HepG2 (cell line): ENCODE results near the gene NME4. TPM values are rescaled to one million over a fixed set of nuclear protein-coding genes. Genes with fewer than 3 reads are reported as not detected.

Experiments
- PHF21A ChIP-seq: sonication (generic); formaldehyde crosslinking; IDR thresholded peaks from 2 replicates; pipeline ENCODE4 v1.5.0; 2020; ENCODE audit warnings: mild to moderate bottlenecking, missing genetic modification reagents
- RFXAP ChIP-seq: sonication (generic); formaldehyde crosslinking; IDR thresholded peaks from 2 replicates; pipeline ENCODE4 v1.4.0; 2020; ENCODE audit warnings: missing genetic modification reagents, borderline replicate concordance
- RNF2 ChIP-seq: fragments of 450-650 bp; conservative IDR thresholded peaks from 2 replicates; pipeline ENCODE4 v1.6.1; 2016; ENCODE audit warnings: low read depth
- SP4 ChIP-seq: sonication (generic); formaldehyde crosslinking; IDR thresholded peaks from 2 replicates; pipeline ENCODE4 v1.8.1; 2023; ENCODE audit warnings: mild to moderate bottlenecking, missing genetic modification reagents
- XBP1 ChIP-seq: sonication (generic); formaldehyde crosslinking; IDR thresholded peaks from 2 replicates; pipeline ENCODE4 v1.5.0; 2020; ENCODE audit warnings: missing genetic modification reagents
- ZBTB43 ChIP-seq: sonication (generic); formaldehyde crosslinking; conservative IDR thresholded peaks from 2 replicates; pipeline ENCODE4 v1.4.0; 2020; ENCODE audit warnings: missing genetic modification reagents
- ZNF235 ChIP-seq: sonication (generic); formaldehyde crosslinking; IDR thresholded peaks from 2 replicates; pipeline ENCODE4 v1.8.1; 2023; ENCODE audit warnings: mild to moderate bottlenecking, missing genetic modification reagents, borderline replicate concordance
- ZNF326 ChIP-seq: sonication (generic); formaldehyde crosslinking; IDR thresholded peaks from 2 replicates; pipeline ENCODE4 v1.4.0; 2020; ENCODE audit warnings: missing genetic modification reagents, borderline replicate concordance
- ZNF33B ChIP-seq: sonication (generic); formaldehyde crosslinking; IDR thresholded peaks from 2 replicates; pipeline ENCODE4 v1.5.1; 2020; ENCODE audit warnings: mild to moderate bottlenecking, missing genetic modification reagents
- ZNF75D ChIP-seq: sonication (generic); formaldehyde crosslinking; IDR thresholded peaks from 2 replicates; pipeline ENCODE4 v1.8.1; 2023; ENCODE audit warnings: missing genetic modification reagents, mild to moderate bottlenecking, borderline replicate concordance
- ZNF775 ChIP-seq: sonication (generic); formaldehyde crosslinking; IDR thresholded peaks from 2 replicates; pipeline ENCODE4 v1.4.0; 2020; ENCODE audit warnings: missing genetic modification reagents, mild to moderate bottlenecking, moderate library complexity, borderline replicate concordance
- polyA plus RNA-seq, 8 experiments: library from polyadenylated mRNA; depleted of rRNA in 3 of 8; stranded (reverse) in 7 of 8; unstranded in 1 of 8; fragments of >200 nt; fragmentation: Illumina TruSeq in 4 of 8; extraction: Trizol in 4 of 8; gene quantifications; 2 replicates each; pipeline versions ENCODE4 v1.2.1 to v1.2.3, GENCODE V29; 2011 to 2016; ENCODE audit warnings: low read depth in 4 of 8, missing spikeins in 1 of 8, mixed read lengths in 1 of 8; ENCODE audit not compliant: insufficient read depth in 1 of 8
- total RNA-seq, 5 experiments: library from RNA; depleted of rRNA; stranded (reverse); fragments of >200 nt; fragmentation: Illumina TruSeq; extraction: Trizol; gene quantifications; 2 replicates each; pipeline ENCODE4 v1.2.3, GENCODE V29; 2016; ENCODE audit warnings: low read depth in 1 of 5
- TF ChIP-seq, protein P1 (sequence below): IDR thresholded peaks from 2 replicates; pipeline ENCODE4 v1.6.1; 2016; ENCODE audit warnings: missing biosample characterization, missing genetic modification reagents, low read depth
- TF ChIP-seq, protein P2 (sequence below): sonication (generic); formaldehyde crosslinking; IDR thresholded peaks from 2 replicates; pipeline ENCODE4 v1.4.0; 2020; ENCODE audit warnings: missing genetic modification reagents, borderline replicate concordance
- TF ChIP-seq, protein P3 (sequence below): sonication (generic); formaldehyde crosslinking; IDR thresholded peaks from 2 replicates; pipeline ENCODE4 v1.5.1; 2020; ENCODE audit warnings: mild to moderate bottlenecking, missing genetic modification reagents, borderline replicate concordance
- TF ChIP-seq, protein P4 (sequence below): sonication (generic); formaldehyde crosslinking; IDR thresholded peaks from 2 replicates; pipeline ENCODE4 v1.8.1; 2023; ENCODE audit warnings: missing genetic modification reagents, mild to moderate bottlenecking, borderline replicate concordance

Gene NME4
- total and polyA plus RNA-seq, 2 of the 13 experiments (the other 11 are each of a cell fraction or from before 2014, with no cell fraction given): 121 to 263 TPM

- TF ChIP-seq, protein P1, sequence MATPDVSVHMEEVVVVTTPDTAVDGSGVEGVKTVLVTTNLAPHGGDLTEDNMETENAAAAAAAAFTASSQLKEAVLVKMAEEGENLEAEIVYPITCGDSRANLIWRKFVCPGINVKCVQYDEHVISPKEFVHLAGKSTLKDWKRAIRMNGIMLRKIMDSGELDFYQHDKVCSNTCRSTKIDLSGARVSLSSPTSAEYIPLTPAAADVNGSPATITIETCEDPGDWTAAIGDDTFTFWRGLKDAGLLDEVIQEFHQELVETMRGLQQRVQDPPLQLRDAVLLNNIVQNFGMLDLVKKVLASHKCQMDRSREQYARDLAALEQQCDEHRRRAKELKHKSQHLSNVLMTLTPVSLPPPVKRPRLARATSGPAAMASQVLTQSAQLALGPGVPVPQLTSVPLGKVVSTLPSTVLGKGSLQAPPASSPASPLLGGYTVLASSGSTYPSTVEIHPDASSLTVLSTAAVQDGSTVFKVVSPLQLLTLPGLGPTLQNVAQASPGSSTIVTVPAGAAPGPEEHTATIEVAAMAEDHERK: no peak
- TF ChIP-seq, protein P2, sequence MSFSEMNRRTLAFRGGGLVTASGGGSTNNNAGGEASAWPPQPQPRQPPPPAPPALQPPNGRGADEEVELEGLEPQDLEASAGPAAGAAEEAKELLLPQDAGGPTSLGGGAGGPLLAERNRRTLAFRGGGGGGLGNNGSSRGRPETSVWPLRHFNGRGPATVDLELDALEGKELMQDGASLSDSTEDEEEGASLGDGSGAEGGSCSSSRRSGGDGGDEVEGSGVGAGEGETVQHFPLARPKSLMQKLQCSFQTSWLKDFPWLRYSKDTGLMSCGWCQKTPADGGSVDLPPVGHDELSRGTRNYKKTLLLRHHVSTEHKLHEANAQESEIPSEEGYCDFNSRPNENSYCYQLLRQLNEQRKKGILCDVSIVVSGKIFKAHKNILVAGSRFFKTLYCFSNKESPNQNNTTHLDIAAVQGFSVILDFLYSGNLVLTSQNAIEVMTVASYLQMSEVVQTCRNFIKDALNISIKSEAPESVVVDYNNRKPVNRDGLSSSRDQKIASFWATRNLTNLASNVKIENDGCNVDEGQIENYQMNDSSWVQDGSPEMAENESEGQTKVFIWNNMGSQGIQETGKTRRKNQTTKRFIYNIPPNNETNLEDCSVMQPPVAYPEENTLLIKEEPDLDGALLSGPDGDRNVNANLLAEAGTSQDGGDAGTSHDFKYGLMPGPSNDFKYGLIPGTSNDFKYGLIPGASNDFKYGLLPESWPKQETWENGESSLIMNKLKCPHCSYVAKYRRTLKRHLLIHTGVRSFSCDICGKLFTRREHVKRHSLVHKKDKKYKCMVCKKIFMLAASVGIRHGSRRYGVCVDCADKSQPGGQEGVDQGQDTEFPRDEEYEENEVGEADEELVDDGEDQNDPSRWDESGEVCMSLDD (CRISPR knock-in tag): no peak
- TF ChIP-seq ZNF235 (CRISPR knock-in tag) (no peak), ZBTB43 (CRISPR knock-in tag) (no peak), ZNF775 (CRISPR knock-in tag) (no peak), RNF2 (no peak), SP4 (CRISPR knock-in tag) (no peak), ZNF33B (CRISPR knock-in tag) (no peak), PHF21A (CRISPR knock-in tag) (no peak), ZNF75D (CRISPR knock-in tag) (no peak), RFXAP (CRISPR knock-in tag) (no peak), XBP1 (CRISPR knock-in tag) (no peak), ZNF326 (CRISPR knock-in tag) (no peak)
- TF ChIP-seq, protein P3, sequence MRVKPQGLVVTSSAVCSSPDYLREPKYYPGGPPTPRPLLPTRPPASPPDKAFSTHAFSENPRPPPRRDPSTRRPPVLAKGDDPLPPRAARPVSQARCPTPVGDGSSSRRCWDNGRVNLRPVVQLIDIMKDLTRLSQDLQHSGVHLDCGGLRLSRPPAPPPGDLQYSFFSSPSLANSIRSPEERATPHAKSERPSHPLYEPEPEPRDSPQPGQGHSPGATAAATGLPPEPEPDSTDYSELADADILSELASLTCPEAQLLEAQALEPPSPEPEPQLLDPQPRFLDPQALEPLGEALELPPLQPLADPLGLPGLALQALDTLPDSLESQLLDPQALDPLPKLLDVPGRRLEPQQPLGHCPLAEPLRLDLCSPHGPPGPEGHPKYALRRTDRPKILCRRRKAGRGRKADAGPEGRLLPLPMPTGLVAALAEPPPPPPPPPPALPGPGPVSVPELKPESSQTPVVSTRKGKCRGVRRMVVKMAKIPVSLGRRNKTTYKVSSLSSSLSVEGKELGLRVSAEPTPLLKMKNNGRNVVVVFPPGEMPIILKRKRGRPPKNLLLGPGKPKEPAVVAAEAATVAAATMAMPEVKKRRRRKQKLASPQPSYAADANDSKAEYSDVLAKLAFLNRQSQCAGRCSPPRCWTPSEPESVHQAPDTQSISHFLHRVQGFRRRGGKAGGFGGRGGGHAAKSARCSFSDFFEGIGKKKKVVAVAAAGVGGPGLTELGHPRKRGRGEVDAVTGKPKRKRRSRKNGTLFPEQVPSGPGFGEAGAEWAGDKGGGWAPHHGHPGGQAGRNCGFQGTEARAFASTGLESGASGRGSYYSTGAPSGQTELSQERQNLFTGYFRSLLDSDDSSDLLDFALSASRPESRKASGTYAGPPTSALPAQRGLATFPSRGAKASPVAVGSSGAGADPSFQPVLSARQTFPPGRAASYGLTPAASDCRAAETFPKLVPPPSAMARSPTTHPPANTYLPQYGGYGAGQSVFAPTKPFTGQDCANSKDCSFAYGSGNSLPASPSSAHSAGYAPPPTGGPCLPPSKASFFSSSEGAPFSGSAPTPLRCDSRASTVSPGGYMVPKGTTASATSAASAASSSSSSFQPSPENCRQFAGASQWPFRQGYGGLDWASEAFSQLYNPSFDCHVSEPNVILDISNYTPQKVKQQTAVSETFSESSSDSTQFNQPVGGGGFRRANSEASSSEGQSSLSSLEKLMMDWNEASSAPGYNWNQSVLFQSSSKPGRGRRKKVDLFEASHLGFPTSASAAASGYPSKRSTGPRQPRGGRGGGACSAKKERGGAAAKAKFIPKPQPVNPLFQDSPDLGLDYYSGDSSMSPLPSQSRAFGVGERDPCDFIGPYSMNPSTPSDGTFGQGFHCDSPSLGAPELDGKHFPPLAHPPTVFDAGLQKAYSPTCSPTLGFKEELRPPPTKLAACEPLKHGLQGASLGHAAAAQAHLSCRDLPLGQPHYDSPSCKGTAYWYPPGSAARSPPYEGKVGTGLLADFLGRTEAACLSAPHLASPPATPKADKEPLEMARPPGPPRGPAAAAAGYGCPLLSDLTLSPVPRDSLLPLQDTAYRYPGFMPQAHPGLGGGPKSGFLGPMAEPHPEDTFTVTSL (CRISPR knock-in tag): no peak
- TF ChIP-seq, protein P4, sequence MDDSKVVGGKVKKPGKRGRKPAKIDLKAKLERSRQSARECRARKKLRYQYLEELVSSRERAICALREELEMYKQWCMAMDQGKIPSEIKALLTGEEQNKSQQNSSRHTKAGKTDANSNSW (CRISPR knock-in tag): no peak
Observed at GRCh38 chr16:363110-363765, 33.8 kb upstream of the NME4 start (continued).
